ENCODE results near the gene KCNK4.
A peak's percentile ranks its signal among the peaks of the same experiment; 100 is the strongest.

KCNK4 gene

DNA sequence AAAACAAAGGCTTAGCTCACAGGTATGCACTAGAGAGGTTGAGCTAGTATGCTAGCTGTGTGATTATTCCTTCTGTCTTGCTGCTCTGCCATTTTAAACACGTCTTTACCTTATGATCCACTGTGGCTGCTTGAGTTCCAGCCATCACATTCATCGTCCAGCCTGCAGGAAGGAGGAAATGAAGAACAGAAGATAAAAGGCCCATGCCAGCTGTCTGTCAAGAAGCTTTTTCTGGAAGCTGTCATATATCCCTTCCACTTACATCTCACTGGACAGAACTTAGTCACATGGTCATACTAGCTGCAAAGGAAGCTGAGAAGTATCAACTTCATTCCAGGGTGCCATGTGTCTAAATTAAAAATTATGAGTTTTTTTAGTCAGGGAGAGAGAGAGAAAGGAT lies 36.3 kb downstream of the KCNK4 start:
- TF ChIP-seq, protein P1, sequence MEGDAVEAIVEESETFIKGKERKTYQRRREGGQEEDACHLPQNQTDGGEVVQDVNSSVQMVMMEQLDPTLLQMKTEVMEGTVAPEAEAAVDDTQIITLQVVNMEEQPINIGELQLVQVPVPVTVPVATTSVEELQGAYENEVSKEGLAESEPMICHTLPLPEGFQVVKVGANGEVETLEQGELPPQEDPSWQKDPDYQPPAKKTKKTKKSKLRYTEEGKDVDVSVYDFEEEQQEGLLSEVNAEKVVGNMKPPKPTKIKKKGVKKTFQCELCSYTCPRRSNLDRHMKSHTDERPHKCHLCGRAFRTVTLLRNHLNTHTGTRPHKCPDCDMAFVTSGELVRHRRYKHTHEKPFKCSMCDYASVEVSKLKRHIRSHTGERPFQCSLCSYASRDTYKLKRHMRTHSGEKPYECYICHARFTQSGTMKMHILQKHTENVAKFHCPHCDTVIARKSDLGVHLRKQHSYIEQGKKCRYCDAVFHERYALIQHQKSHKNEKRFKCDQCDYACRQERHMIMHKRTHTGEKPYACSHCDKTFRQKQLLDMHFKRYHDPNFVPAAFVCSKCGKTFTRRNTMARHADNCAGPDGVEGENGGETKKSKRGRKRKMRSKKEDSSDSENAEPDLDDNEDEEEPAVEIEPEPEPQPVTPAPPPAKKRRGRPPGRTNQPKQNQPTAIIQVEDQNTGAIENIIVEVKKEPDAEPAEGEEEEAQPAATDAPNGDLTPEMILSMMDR (conservative IDR thresholded peaks at IDR 0.05; ENCODE audit: low read depth, low read length): no peak

DNA sequence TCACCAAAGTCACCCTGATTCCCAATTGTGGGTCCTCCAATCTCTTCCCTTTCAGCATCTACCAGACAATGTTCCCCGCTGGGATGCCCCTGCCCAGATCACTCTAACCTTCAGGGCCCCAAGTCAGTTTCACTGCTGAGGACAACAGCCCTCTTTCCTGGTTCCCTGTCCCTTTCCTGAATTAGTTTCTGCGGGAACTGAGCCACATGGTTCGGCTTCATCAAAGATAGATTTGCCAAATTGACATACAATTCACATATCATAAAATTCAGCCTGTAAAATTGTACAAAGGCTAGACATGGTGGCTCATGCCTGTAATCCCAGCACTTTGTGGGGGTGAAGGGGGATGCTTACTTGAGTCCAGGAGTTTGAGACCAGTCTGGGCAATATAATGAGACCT lies 36.9 kb downstream of the KCNK4 start:
- no peak overlapping the region for H3K4me3 ChIP-seq (ENCODE audit: low read depth, low read length)
- no peak for DNase-seq (ENCODE audit: low read depth)
- TF ChIP-seq, protein P1 (conservative IDR thresholded peaks at IDR 0.05; ENCODE audit: low read depth, low read length): no peak

More for the DNA sequence above, 36.3 kb downstream of the KCNK4 start:
- no peak for DNase-seq (ENCODE audit: low read depth)
- H3K4me3 ChIP-seq (ENCODE audit: low read depth, low read length): no peak overlapping the region

DNA sequence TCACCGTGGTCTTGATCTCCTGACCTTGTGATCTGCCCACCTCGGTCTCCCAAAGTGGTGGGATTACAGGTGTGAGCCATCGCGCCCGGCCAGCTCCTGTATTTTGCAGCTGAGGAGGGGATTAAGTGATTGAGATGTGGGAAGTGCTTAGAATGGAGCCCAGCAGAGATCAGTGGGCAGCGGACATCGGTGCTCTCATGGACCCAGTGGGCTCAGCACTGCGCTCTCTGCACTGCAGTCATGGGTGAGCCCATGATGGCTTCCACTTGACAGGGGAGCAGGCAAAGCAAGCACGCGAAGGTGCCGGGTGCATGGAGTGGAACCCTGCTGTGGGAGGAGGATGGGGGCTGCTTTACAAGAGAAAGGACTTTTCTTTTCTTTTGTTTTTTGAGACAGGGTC lies 39.8 kb downstream of the KCNK4 start:
- DNase-seq (ENCODE audit: low read depth): no peak
- H3K4me3 ChIP-seq (ENCODE audit: low read depth, low read length): no peak overlapping the region
- TF ChIP-seq, protein P1 (conservative IDR thresholded peaks at IDR 0.05; ENCODE audit: low read depth, low read length): no peak

DNA sequence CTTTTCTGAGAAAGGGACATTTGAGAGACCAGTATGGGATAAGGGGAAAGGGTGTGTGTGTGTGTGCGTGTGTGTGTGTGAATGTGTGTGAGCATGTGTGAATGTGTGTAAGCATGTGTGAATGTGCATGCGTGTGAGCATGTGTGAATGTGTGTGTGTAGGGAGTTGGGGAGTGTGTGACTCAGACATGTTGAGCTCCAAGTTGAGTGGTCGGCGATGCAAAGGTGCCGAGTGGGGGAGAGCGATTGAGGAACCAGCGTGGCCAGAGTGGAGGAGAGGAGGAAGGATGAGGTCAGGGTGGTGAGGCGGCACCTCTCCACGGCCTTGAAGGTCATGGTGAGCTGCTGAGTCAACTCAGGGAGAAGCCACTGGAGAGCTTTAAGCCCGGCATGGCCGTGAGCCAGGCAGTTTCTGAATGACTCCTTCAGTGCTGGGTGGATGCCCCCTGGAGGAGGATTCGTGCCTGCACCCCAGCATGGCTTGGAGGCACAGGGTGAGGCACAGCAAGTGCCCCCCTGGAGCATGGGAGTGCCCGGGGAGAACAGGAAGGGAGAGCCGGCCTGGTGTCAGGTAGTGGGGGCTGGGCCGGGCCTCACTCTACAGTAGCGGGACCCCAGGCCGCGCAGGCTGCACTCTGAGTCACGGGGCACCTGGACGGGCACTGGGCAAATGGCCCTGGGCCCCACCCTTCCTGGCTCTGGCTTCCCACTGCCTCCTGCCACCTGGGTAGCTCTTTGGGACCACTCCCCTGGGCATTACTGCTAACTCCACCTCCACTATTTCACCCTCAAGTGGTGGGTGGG lies 40.7 kb downstream of the KCNK4 start:
- TF ChIP-seq, protein P1 (conservative IDR thresholded peaks at IDR 0.05; ENCODE audit: low read depth, low read length): peak; percentile 78
- H3K4me3 ChIP-seq (ENCODE audit: low read depth, low read length): no peak overlapping the region

DNA sequence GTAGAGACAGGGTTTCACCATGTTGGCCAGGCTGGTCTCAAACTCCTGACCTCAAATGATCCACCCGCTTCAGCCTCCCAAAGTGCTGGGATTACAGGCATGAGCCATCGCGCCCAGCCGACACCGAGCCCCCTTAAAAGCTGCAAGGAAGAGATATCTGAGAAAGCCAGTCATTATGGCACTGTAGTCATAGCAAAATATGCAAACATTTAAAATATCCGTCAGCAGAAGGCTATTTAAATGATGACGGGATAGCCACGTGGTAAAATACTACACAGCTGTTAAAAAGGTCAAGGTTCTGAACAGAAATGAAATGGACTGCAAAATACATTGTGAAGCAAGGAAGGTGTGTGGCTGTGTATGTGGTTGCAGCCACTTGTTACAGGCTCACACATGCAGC lies 42.5 kb downstream of the KCNK4 start:
- H3K4me3 ChIP-seq (ENCODE audit: low read depth, low read length): no peak overlapping the region
- no peak for DNase-seq (ENCODE audit: low read depth)
- TF ChIP-seq, protein P1 (conservative IDR thresholded peaks at IDR 0.05; ENCODE audit: low read depth, low read length): no peak

More for the DNA sequence above, 40.7 kb downstream of the KCNK4 start:
- DNase-seq (ENCODE audit: low read depth): peak; percentile 86

DNA sequence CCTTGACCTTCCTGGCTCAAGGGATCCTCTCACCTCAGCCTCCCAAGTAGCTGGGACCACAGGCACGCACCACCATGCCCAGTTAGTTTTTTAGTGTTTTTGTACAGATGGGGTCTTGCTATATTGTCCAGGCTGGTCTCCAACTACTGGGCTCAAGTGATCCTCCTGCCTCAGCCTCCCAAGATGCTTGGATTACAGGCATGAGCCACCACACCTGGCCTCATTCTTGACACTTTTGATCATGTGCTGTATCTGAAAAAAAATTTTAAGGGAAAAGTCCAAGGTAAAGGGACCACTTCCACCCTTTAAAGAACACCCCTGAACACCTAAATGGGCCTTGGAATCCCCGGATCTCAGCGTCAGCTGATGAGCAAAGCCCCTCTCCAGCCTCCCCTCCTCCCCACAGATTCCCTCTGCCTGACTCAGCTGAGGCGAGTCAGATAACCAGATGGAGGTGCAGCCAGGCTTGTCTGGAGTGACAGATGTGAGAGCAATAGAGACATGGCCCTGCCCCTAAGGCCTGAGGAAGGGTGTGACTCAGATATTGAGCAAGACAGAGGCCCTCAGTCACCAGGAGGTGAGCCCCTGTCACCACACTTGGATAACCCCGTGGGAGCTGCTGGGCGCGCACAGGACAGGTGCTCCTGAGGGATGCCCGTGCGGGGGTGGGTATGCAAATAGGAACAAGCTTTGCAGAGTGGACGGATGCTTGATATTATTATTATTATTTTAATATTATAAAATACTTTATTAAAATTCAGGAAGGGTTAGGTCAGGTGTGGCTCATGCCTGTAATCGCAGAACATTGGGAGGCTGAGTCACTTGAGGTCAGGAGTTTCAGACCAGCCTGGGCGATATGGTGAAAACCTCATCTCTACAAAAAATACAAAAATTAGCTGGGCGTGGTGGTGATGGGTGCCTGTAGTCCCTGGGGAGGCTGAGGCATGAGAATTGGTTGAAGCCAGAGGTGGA lies 43.9 kb downstream of the KCNK4 start:
- peak; percentile 84 for DNase-seq (ENCODE audit: low read depth)
- H3K4me3 ChIP-seq (ENCODE audit: low read depth, low read length): no peak overlapping the region
- TF ChIP-seq, protein P1 (conservative IDR thresholded peaks at IDR 0.05; ENCODE audit: low read depth, low read length): no peak
